ENCODE data around the gene KIFC3. TPM values are rescaled to one million over a fixed set of nuclear protein-coding genes. Genes with fewer than 3 reads are reported as not detected.
"Not testable (repeated sequence)": the region's sequence is repeated elsewhere in the genome, so short reads cannot be mapped to it uniquely, and the experiment has no call there.

Gene KIFC3
- total and polyA plus RNA-seq, 5 donors, result 39.9 to 67.5 (median 49.8) TPM

- no peak for DNase-seq
- intact Hi-C loops (cut with DNase I), result no loop called here
- H3K9me3 ChIP-seq (ENCODE audit: control insufficient read depth, low read length), result no peaks in the 10 kb centered on the region
- H3K4me1 ChIP-seq (ENCODE audit: control insufficient read depth, insufficient read depth, low read length), result no peaks in the 10 kb centered on the region
- no peak overlapping the region for H3K4me3 ChIP-seq (ENCODE audit: low read length)
- ATAC-seq, result no peak
- whole genome bisulfite sequencing, result 60% methylated on average over 13 of the region's 13 CpGs
- H3K27ac ChIP-seq (ENCODE audit: low read length), result no peak overlapping the region
- no peaks in the 10 kb centered on the region for H3K27me3 ChIP-seq (ENCODE audit: control insufficient read depth, insufficient read depth)
Measured at GRCh38 chr16:57838161-57838560, 35.9 kb upstream of the KIFC3 start.

GRCh38 chr16:57837305-57838125 lies 35.2 kb upstream of the KIFC3 start:
- no peaks in the 10 kb centered on the region for H3K27me3 ChIP-seq (ENCODE audit: control insufficient read depth, insufficient read depth)
- intact Hi-C loops (cut with DNase I), result no loop called here
- no peak overlapping the region for H3K4me3 ChIP-seq (ENCODE audit: low read length)
- ATAC-seq (no peak), DNase-seq (no peak)
- H3K4me1 ChIP-seq (ENCODE audit: control insufficient read depth, insufficient read depth, low read length), result no peaks in the 10 kb centered on the region
- WGBS, result 84% methylated on average over 10 of the region's 10 CpGs
- H3K27ac ChIP-seq (ENCODE audit: low read length), result no peak overlapping the region
- no peaks in the 10 kb centered on the region for H3K9me3 ChIP-seq (ENCODE audit: control insufficient read depth, low read length)

GRCh38 chr16:57835439-57835838 lies 33.1 kb upstream of the KIFC3 start:
- H3K9me3 ChIP-seq (ENCODE audit: control insufficient read depth, low read length); H3K4me3 ChIP-seq (ENCODE audit: low read length); DNase-seq; H3K4me1 ChIP-seq (ENCODE audit: control insufficient read depth, insufficient read depth, low read length); ATAC-seq; intact Hi-C loops (cut with DNase I); H3K27ac ChIP-seq (ENCODE audit: low read length); H3K27me3 ChIP-seq (ENCODE audit: control insufficient read depth, insufficient read depth): not testable (repeated sequence)
- WGBS, result 95% methylated on average over 4 of the region's 4 CpGs

GRCh38 chr16:57834936-57835335 lies 32.6 kb upstream of the KIFC3 start:
- Histone ChIP-seq H3K27me3 (ENCODE audit: control insufficient read depth, insufficient read depth) (no peaks in the 10 kb centered on the region), H3K9me3 (ENCODE audit: control insufficient read depth, low read length) (no peaks in the 10 kb centered on the region), H3K4me1 (ENCODE audit: control insufficient read depth, insufficient read depth, low read length) (no peaks in the 10 kb centered on the region), H3K4me3 (ENCODE audit: low read length) (no peak overlapping the region), H3K27ac (ENCODE audit: low read length) (no peak overlapping the region)
- 71% methylated on average over 5 of the region's 5 CpGs for WGBS
- DNase-seq (no peak), ATAC-seq (no peak)
- intact Hi-C loops (cut with DNase I), result no loop called here

DNA sequence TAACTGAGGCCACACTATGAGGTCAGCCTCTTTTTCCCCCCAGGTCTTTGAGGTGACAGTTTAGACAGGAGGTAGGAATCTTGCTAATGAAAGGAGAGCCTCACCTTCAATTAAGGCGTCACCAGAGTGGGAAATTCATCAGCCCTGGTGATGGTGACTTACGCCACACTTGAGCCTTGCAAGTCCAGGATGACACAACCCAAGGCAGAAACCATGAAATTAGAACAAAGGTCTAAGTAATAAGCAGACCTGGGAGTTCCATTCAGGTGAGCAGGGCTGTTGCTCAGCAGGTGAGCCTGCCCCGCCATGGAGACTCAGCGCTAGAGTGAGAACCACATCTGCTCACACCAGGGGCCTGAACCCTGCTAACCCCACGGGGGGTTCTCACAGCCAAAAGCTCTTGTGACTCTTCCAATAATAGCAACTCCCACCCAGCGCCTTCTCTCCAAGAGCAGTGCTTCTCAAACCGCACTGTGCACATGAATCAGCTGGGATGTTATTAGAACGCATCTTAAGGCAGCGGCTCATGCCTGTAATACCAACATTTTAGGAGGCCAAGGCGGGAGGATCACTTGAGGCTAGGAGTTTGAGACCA lies 28.7 kb upstream of the KIFC3 start:
- Histone ChIP-seq H3K4me1 (ENCODE audit: control insufficient read depth, insufficient read depth, low read length) (peaks cover 3% of the 10 kb centered on the region), H3K27me3 (ENCODE audit: control insufficient read depth, insufficient read depth) (no peaks in the 10 kb centered on the region), H3K27ac (ENCODE audit: low read length) (peak overlapping the region; percentile 36), H3K9me3 (ENCODE audit: control insufficient read depth, low read length) (no peaks in the 10 kb centered on the region), H3K4me3 (ENCODE audit: low read length) (no peak overlapping the region)
- ATAC-seq (peak; percentile 4 to 27), DNase-seq (no peak)
- WGBS, result 70% methylated on average over 10 of the region's 10 CpGs
- intact Hi-C loops (cut with DNase I), result no loop called here

DNA sequence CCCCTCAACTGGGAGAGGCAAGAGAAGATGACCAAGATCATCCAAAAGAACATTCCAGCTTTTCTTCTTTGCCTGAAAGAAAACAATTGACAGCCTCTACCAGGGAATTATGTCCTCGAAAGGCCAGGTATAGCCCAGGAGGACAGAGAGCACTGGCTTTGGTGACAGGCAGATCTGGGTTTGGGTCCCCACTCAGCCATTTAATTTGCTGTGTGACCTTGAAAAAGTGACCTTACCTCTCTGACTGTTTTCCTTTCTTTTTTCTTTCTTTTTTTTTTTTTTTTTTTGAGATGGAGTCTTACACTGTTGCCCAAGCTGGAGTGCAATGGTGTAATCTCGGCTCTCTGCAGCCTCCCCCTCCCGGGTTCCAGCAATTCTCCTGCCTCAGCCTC lies 27.7 kb upstream of the KIFC3 start:
- DNase-seq (no peak), ATAC-seq (no peak)
- Histone ChIP-seq H3K4me3 (ENCODE audit: low read length) (no peak overlapping the region), H3K4me1 (ENCODE audit: control insufficient read depth, insufficient read depth, low read length) (peaks cover 3% of the 10 kb centered on the region), H3K27me3 (ENCODE audit: control insufficient read depth, insufficient read depth) (no peaks in the 10 kb centered on the region), H3K9me3 (ENCODE audit: control insufficient read depth, low read length) (no peaks in the 10 kb centered on the region), H3K27ac (ENCODE audit: low read length) (peak overlapping the region; percentile 71)
- intact Hi-C loops (cut with DNase I), result no loop called here
- 74% methylated on average over 3 of the region's 3 CpGs for WGBS

- Histone ChIP-seq H3K9me3 (ENCODE audit: control insufficient read depth, low read length) (no peaks in the 10 kb centered on the region), H3K27ac (ENCODE audit: low read length) (no peak overlapping the region), H3K27me3 (ENCODE audit: control insufficient read depth, insufficient read depth) (no peaks in the 10 kb centered on the region), H3K4me1 (ENCODE audit: control insufficient read depth, insufficient read depth, low read length) (peaks cover 3% of the 10 kb centered on the region), H3K4me3 (ENCODE audit: low read length) (no peak overlapping the region)
- peak in 1 of 3 donors; percentile 57 for DNase-seq
- 88% methylated on average over 13 of the region's 13 CpGs for WGBS
- intact Hi-C loops (cut with DNase I), result no loop called here
- peak in 1 of 2 donors; percentile 5 for ATAC-seq
Measured at GRCh38 chr16:57828272-57829161, 26.2 kb upstream of the KIFC3 start.

DNA sequence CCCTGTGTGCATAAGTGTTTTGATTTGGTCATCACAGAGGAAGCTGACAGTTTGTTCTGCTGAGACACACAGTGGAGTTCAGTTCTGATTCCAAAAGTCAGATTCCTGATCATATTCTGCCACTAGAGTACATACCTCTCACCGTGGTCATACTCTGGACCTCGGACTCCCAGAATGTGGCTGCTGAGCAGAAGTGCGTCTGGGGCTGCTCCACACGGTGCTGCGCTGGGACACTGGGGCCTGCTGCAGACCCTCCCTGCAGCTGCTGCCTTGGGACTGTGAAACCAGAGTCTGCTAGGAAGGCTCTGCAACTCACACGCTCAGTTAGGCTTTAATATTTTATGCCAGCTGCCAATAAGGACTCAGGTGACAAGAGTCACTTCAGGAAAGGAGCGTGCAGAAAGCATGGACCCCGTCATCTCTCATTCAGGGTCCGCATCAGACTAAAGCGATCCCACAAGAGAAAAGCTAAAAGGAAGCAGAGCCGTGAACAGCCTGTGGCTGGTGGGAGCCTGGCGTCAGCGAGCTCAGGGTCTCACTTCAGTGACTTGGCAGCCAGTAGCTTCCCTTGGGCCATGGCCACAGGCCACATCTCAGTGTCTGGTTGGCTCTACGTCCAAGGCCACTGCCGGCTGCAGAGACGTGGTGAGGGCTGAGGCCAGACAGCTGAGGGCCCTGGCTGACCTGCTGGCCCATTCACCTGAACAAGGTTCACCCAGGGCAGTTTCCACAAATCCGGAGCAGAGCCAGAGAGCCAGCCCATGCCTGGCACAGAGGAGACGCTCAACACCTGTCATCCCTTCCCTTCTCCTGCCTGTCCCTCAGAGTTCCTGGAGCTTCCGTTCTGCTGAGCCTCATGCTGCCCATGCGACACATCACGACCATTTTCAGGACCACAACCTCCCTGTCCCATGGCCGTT lies 24.7 kb upstream of the KIFC3 start:
- WGBS, result 59% methylated on average over 22 of the region's 22 CpGs
- H3K9me3 ChIP-seq (ENCODE audit: control insufficient read depth, low read length), result no peaks in the 10 kb centered on the region
- intact Hi-C loops (cut with DNase I), result no loop called here
- DNase-seq (peak in 2 of 3 donors; percentile 71), ATAC-seq (peak; percentile 8 to 32)
- H3K4me3 ChIP-seq (ENCODE audit: low read length), result no peak overlapping the region
- H3K27ac ChIP-seq (ENCODE audit: low read length), result no peak overlapping the region
- no peaks in the 10 kb centered on the region for H3K27me3 ChIP-seq (ENCODE audit: control insufficient read depth, insufficient read depth)
- H3K4me1 ChIP-seq (ENCODE audit: control insufficient read depth, insufficient read depth, low read length), result peaks cover 3% of the 10 kb centered on the region

DNA sequence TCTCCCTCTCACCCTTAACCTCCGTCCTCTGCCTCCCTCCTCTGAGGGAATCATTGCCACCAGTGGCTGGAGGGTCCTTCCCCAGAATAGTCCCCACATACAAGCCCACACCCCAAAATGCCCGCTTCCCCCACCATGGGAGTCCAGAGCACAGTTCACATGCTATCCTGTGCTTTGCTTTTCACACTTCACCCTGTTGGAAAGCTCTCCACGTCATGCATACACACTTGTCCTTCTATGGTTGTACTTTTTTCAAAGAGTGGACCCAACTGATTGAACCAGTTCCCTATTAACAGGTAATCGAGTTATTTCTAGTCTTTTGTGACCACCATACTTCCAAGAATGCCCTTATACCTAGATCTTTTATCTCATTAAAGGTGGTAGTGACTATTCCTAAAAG lies 23.8 kb upstream of the KIFC3 start:
- Histone ChIP-seq H3K27me3 (ENCODE audit: control insufficient read depth, insufficient read depth) (no peaks in the 10 kb centered on the region), H3K27ac (ENCODE audit: low read length) (no peak overlapping the region), H3K4me1 (ENCODE audit: control insufficient read depth, insufficient read depth, low read length) (peaks cover 3% of the 10 kb centered on the region), H3K4me3 (ENCODE audit: low read length) (no peak overlapping the region), H3K9me3 (ENCODE audit: control insufficient read depth, low read length) (no peaks in the 10 kb centered on the region)
- 71% methylated on average over 4 of the region's 4 CpGs for WGBS
- no peak for DNase-seq
- no peak for ATAC-seq
- intact Hi-C loops (cut with DNase I), result no loop called here

DNA sequence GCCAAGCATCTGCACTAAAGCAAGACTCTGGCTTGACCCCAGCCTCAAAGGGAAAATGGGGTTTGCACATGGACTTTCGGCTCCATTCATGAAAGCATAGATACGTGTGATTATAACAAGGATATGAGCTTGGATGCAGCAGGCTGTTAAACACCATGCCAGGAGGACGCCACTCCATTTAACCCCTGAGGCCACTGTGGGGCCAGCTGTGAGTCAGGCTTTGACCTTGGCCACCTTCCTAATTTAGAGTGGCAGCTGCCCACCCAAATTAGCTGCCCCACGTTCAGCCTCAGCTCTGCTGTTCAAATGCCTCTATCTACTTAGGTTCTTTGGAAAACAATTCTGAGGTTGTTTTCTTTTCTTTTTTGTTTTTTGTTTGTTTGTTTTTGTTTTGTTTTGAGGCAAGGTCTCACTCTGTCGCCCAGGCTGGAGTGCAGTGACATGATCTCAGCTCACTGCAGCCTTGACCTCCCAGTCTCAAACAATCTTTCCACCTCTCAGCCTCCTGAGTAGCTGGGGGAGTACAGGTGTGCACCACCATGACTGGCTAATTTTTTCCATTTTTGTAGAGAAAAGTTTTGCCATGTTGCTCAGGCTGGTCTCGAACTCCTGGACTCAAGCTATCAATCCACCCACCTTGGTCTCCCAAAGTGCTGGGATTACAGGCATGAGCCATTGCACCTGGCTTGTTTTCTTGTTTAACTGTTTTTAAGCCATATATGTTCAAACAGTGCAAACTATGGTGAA lies 23.2 kb upstream of the KIFC3 start:
- Histone ChIP-seq H3K27me3 (ENCODE audit: control insufficient read depth, insufficient read depth) (no peaks in the 10 kb centered on the region), H3K4me3 (ENCODE audit: low read length) (no peak overlapping the region), H3K9me3 (ENCODE audit: control insufficient read depth, low read length) (no peaks in the 10 kb centered on the region), H3K27ac (ENCODE audit: low read length) (no peak overlapping the region), H3K4me1 (ENCODE audit: control insufficient read depth, insufficient read depth, low read length) (peaks cover 3% of the 10 kb centered on the region)
- no peak for DNase-seq
- ATAC-seq, result no peak
- intact Hi-C loops (cut with DNase I), result no loop called here
- WGBS, result 61% methylated on average over 6 of the region's 6 CpGs
